Epithelial cell of proximal tubule (primary cell): ENCODE measurements around the gene METTL27. TPM values are rescaled to one million over a fixed set of nuclear protein-coding genes. Genes with fewer than 3 reads are reported as not detected.

Experiments used
- DNase-seq: peaks from one replicate; pipeline ENCODE4 v3.0.0-alpha.2; 2011; ENCODE audit warnings: low read depth
- H3K4me3 ChIP-seq: 2 replicates; pipeline ENCODE4 v1.5.1; 2011; ENCODE audit warnings: low read depth, mild to moderate bottlenecking, low read length
- total RNA-seq: library from RNA; depleted of rRNA; stranded (reverse); fragments of >200 nt; gene quantifications from 2 replicates; pipeline ENCODE4 v1.2.3, GENCODE V29; 2015
- TF ChIP-seq, protein P1 (sequence below): conservative IDR thresholded peaks from 2 replicates; pipeline ENCODE4 v1.5.1; 2012; ENCODE audit warnings: low read depth, mild to moderate bottlenecking, low read length

Gene METTL27
- total RNA-seq, 1 donor from 2014 or later, result 13.7 TPM

- DNase-seq, result no peak
- TF ChIP-seq, protein P1, sequence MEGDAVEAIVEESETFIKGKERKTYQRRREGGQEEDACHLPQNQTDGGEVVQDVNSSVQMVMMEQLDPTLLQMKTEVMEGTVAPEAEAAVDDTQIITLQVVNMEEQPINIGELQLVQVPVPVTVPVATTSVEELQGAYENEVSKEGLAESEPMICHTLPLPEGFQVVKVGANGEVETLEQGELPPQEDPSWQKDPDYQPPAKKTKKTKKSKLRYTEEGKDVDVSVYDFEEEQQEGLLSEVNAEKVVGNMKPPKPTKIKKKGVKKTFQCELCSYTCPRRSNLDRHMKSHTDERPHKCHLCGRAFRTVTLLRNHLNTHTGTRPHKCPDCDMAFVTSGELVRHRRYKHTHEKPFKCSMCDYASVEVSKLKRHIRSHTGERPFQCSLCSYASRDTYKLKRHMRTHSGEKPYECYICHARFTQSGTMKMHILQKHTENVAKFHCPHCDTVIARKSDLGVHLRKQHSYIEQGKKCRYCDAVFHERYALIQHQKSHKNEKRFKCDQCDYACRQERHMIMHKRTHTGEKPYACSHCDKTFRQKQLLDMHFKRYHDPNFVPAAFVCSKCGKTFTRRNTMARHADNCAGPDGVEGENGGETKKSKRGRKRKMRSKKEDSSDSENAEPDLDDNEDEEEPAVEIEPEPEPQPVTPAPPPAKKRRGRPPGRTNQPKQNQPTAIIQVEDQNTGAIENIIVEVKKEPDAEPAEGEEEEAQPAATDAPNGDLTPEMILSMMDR, result no peak
- H3K4me3 ChIP-seq, result no peak overlapping the region
These were observed 34.0 kb upstream of the METTL27 start for GRCh38 chr7:73876361-73876760.

- no peak overlapping the region for H3K4me3 ChIP-seq
- TF ChIP-seq, protein P1, result no peak
- no peak for DNase-seq
These were observed 30.0 kb upstream of the METTL27 start for GRCh38 chr7:73872056-73872908.

GRCh38 chr7:73871163-73872011, 29.1 kb upstream of the METTL27 start:
- TF ChIP-seq, protein P1, result no peak
- DNase-seq, result no peak
- H3K4me3 ChIP-seq, result no peak overlapping the region

- TF ChIP-seq, protein P1, result no peak
- DNase-seq, result no peak
- no peak overlapping the region for H3K4me3 ChIP-seq
These were observed 27.8 kb upstream of the METTL27 start for GRCh38 chr7:73870041-73870492.

- TF ChIP-seq, protein P1, result no peak
- no peak for DNase-seq
- H3K4me3 ChIP-seq, result no peak overlapping the region
These were observed 26.9 kb upstream of the METTL27 start for GRCh38 chr7:73869011-73869798.

DNA sequence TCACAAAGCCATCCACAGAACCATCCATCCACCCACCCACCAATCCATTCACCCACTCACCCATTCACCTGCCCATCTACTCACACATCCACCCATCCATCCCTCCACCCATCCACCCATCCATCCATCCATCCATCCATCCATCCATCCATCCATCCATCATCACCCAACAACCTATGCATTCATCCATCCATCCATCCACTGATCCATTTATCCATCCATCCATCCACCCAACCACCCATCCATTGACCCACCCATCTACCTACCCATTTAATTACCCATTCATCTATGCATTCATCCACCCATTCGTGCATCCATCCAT, 24.1 kb upstream of the METTL27 start:
- H3K4me3 ChIP-seq, result no peak overlapping the region
- DNase-seq, result no peak
- TF ChIP-seq, protein P1, result no peak
